HG03520 (cell line): ENCODE measurements around the gene CLSTN2.

Experiments used
- ATAC-seq: cut with Tn5 transposase; IDR thresholded peaks from one replicate; pipeline ENCODE4 v1.9.1; 2021; ENCODE audit warnings: mild to moderate bottlenecking, moderate library complexity; ENCODE audit not compliant: unreplicated experiment

Gene CLSTN2

GRCh38 chr3:140363801-140364200 lies 428.8 kb downstream of the CLSTN2 start:
- no peak for ATAC-seq

GRCh38 chr3:140365872-140366697 lies 431.1 kb downstream of the CLSTN2 start:
- ATAC-seq: no peak

GRCh38 chr3:140368223-140368811 lies 433.3 kb downstream of the CLSTN2 start:
- ATAC-seq: no peak

- ATAC-seq: no peak
These were observed 435.7 kb downstream of the CLSTN2 start for GRCh38 chr3:140370686-140371085.

- ATAC-seq: no peak
These were observed 438.2 kb downstream of the CLSTN2 start for GRCh38 chr3:140373234-140373633.

GRCh38 chr3:140375002-140375401 lies 440.0 kb downstream of the CLSTN2 start:
- no peak for ATAC-seq

GRCh38 chr3:140376136-140376889 lies 441.3 kb downstream of the CLSTN2 start:
- no peak for ATAC-seq

- no peak for ATAC-seq
These were observed 442.7 kb downstream of the CLSTN2 start for GRCh38 chr3:140377644-140378043.

GRCh38 chr3:140378571-140379340 lies 443.8 kb downstream of the CLSTN2 start:
- no peak for ATAC-seq

GRCh38 chr3:140384028-140384771 lies 449.2 kb downstream of the CLSTN2 start:
- no peak for ATAC-seq

- no peak for ATAC-seq
These were observed 449.9 kb downstream of the CLSTN2 start for GRCh38 chr3:140384876-140385275.

GRCh38 chr3:140386357-140387100 lies 451.5 kb downstream of the CLSTN2 start:
- no peak for ATAC-seq

GRCh38 chr3:140387244-140387643 lies 452.3 kb downstream of the CLSTN2 start:
- ATAC-seq: no peak

- ATAC-seq: no peak
These were observed 453.4 kb downstream of the CLSTN2 start for GRCh38 chr3:140388202-140388922.

- no peak for ATAC-seq
These were observed 456.1 kb downstream of the CLSTN2 start for GRCh38 chr3:140391061-140391460.

GRCh38 chr3:140394488-140395133 lies 459.6 kb downstream of the CLSTN2 start:
- ATAC-seq: no peak

GRCh38 chr3:140395134-140396075 lies 460.4 kb downstream of the CLSTN2 start:
- no peak for ATAC-seq
